Tibial nerve (tissue), 4 donors: ENCODE measurements around the gene PPP2R5B.

Experiments
- EP300 ChIP-seq, 2 donors: sonication (generic); formaldehyde crosslinking; IDR thresholded peaks; one replicate each; pipeline ENCODE4 v1.6.1; 2017; ENCODE audit warnings: antibody characterized with exemption in 2 of 2, mild to moderate bottlenecking in 1 of 2
- POLR2A ChIP-seq, 2 donors: fragments of 450-650 bp; IDR thresholded peaks; one replicate each; pipeline ENCODE4 v1.6.1; 2017; ENCODE audit warnings: antibody characterized with exemption in 2 of 2, mild to moderate bottlenecking in 2 of 2, moderate library complexity in 2 of 2
- TF ChIP-seq, protein P1 (sequence below), 5 experiments: fragments of 200-600 bp in 3 of 5; fragments of 450-650 bp in 2 of 5; sonication (generic) in 3 of 5; IDR thresholded peaks; one replicate each; pipeline ENCODE4 v1.5.1; 2016 to 2019; ENCODE audit warnings: antibody characterized with exemption in 5 of 5, mild to moderate bottlenecking in 3 of 5, moderate library complexity in 2 of 5

- TF ChIP-seq POLR2A (IDR thresholded peaks at IDR 0.05) = peak; percentile 96 to 99
- TF ChIP-seq, protein P1, sequence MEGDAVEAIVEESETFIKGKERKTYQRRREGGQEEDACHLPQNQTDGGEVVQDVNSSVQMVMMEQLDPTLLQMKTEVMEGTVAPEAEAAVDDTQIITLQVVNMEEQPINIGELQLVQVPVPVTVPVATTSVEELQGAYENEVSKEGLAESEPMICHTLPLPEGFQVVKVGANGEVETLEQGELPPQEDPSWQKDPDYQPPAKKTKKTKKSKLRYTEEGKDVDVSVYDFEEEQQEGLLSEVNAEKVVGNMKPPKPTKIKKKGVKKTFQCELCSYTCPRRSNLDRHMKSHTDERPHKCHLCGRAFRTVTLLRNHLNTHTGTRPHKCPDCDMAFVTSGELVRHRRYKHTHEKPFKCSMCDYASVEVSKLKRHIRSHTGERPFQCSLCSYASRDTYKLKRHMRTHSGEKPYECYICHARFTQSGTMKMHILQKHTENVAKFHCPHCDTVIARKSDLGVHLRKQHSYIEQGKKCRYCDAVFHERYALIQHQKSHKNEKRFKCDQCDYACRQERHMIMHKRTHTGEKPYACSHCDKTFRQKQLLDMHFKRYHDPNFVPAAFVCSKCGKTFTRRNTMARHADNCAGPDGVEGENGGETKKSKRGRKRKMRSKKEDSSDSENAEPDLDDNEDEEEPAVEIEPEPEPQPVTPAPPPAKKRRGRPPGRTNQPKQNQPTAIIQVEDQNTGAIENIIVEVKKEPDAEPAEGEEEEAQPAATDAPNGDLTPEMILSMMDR (IDR thresholded peaks at IDR 0.05) = peak; percentile 44 to 68 (median 49)
- peak; percentile 43 to 99 for TF ChIP-seq EP300 (IDR thresholded peaks at IDR 0.05)
These were observed 45.8 kb upstream of the PPP2R5B start, which contains the start of gene EHD1 for GRCh38 chr11:64878494-64879243.
